ENCODE measurements around the gene CALCOCO1. TPM values are rescaled to one million over a fixed set of nuclear protein-coding genes. Genes with fewer than 3 reads are reported as not detected.

The CALCOCO1 gene
- total RNA-seq, 3 donors from 2014 or later: 218 to 301 (median 295) TPM

GRCh38 chr12:53695152-53696145, 31.8 kb downstream of the CALCOCO1 start:
- Histone ChIP-seq H3K27me3 (peaks cover 4 to 46% of the 10 kb centered on the region in 2 donors), H3K4me3 (peak overlapping the region in 2 of 3 donors; percentile 11 to 55), H3K36me3 (no peaks in the 10 kb centered on the region), H3K9me3 (no peaks in the 10 kb centered on the region), H3K27ac (no peak overlapping the region), H3K4me1 (no peaks in the 10 kb centered on the region)
- intact Hi-C loops (cut with DNase I; ENCODE audit: low total_unique reads): loop anchor here (5.0 kb wide), 1 partner anchor 52 kb away; no protein-coding TSS in a partner anchor
- TF ChIP-seq POLR2A (IDR thresholded peaks at IDR 0.05) (no peak), POLR2AphosphoS5 (IDR thresholded peaks at IDR 0.05) (no peak), CTCF (IDR thresholded peaks at IDR 0.05) (no peak)
- no peak for DNase-seq (ENCODE audit: low spot score in 2 of 2)

- no peak for DNase-seq (ENCODE audit: low spot score in 2 of 2)
- H3K27me3 ChIP-seq: peaks cover 4 to 42% of the 10 kb centered on the region in 2 donors
- intact Hi-C loops (cut with DNase I; ENCODE audit: low total_unique reads): loop anchor here (5.0 kb wide), 1 partner anchor 53 kb away; no protein-coding TSS in a partner anchor
- no peak overlapping the region for H3K4me3 ChIP-seq
- H3K27ac ChIP-seq: no peak overlapping the region
- no peaks in the 10 kb centered on the region for H3K4me1 ChIP-seq
- no peaks in the 10 kb centered on the region for H3K9me3 ChIP-seq
- no peaks in the 10 kb centered on the region for H3K36me3 ChIP-seq
- TF ChIP-seq POLR2A (IDR thresholded peaks at IDR 0.05) (no peak), POLR2AphosphoS5 (IDR thresholded peaks at IDR 0.05) (no peak), CTCF (IDR thresholded peaks at IDR 0.05) (no peak)
These were observed 32.5 kb downstream of the CALCOCO1 start for GRCh38 chr12:53694756-53695151.

DNA sequence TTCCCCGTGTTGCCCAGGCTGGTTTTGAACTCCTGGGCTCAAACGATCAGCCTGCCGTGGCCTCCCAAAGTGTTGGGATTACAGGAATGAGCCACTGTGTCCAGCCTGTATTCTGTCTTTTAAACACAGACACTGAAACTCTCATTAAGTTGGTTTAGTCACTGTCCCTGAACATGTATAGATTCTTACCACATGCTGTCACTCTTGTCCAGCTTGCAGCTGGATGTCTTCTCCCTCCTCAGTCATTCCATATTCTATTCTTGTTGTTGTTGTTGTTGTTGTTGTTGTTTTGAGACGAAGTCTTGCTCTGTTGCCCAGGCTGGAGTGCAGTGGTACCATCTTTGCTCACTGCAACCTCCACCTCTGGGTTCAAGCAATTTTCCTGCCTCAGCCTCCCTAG, 39.1 kb downstream of the CALCOCO1 start:
- Histone ChIP-seq H3K4me1 (no peaks in the 10 kb centered on the region), H3K27ac (no peak overlapping the region), H3K27me3 (no peaks in the 10 kb centered on the region), H3K9me3 (no peaks in the 10 kb centered on the region), H3K36me3 (no peaks in the 10 kb centered on the region), H3K4me3 (no peak overlapping the region)
- no peak for DNase-seq (ENCODE audit: low spot score in 2 of 2)
- intact Hi-C loops (cut with DNase I; ENCODE audit: low total_unique reads): no loop called here
- no peak for TF ChIP-seq CTCF (IDR thresholded peaks at IDR 0.05)
- TF ChIP-seq POLR2A (IDR thresholded peaks at IDR 0.05): no peak
- no peak for TF ChIP-seq POLR2AphosphoS5 (IDR thresholded peaks at IDR 0.05)

GRCh38 chr12:53686436-53686835, 40.8 kb downstream of the CALCOCO1 start:
- DNase-seq (ENCODE audit: low spot score in 2 of 2): no peak
- Histone ChIP-seq H3K9me3 (no peaks in the 10 kb centered on the region), H3K36me3 (no peaks in the 10 kb centered on the region), H3K27ac (no peak overlapping the region), H3K4me3 (no peak overlapping the region), H3K27me3 (no peaks in the 10 kb centered on the region), H3K4me1 (no peaks in the 10 kb centered on the region)
- intact Hi-C loops (cut with DNase I; ENCODE audit: low total_unique reads): no loop called here
- no peak for TF ChIP-seq CTCF (IDR thresholded peaks at IDR 0.05)
- no peak for TF ChIP-seq POLR2A (IDR thresholded peaks at IDR 0.05)
- no peak for TF ChIP-seq POLR2AphosphoS5 (IDR thresholded peaks at IDR 0.05)

- Histone ChIP-seq H3K9me3 (no peaks in the 10 kb centered on the region), H3K4me1 (no peaks in the 10 kb centered on the region), H3K36me3 (no peaks in the 10 kb centered on the region), H3K27ac (no peak overlapping the region), H3K27me3 (no peaks in the 10 kb centered on the region), H3K4me3 (no peak overlapping the region)
- intact Hi-C loops (cut with DNase I; ENCODE audit: low total_unique reads): no loop called here
- TF ChIP-seq POLR2A (IDR thresholded peaks at IDR 0.05): no peak
- no peak for TF ChIP-seq CTCF (IDR thresholded peaks at IDR 0.05)
- no peak for TF ChIP-seq POLR2AphosphoS5 (IDR thresholded peaks at IDR 0.05)
- DNase-seq (ENCODE audit: low spot score in 2 of 2): no peak
These were observed 42.5 kb downstream of the CALCOCO1 start for GRCh38 chr12:53684654-53685220.

All from breast epithelium (tissue), 4 donors.